ENCODE measurements around the gene ST7. TPM values are rescaled to one million over a fixed set of nuclear protein-coding genes. Genes with fewer than 3 reads are reported as not detected.

ST7 gene
- total and polyA plus RNA-seq, 2 of the 8 experiments (the other 6 are each of a cell fraction or from before 2014, with no cell fraction given) = 16.3 to 18.0 TPM

- Histone ChIP-seq H2BK12ac (ENCODE audit: low read depth, low read length) (no peak overlapping the region), H3K36me3 (ENCODE audit: control insufficient read depth in 2 of 4, insufficient read depth in 4 of 4, low read length in 3 of 4) (no peaks in the 10 kb centered on the region), H3K4me1 (replicated peaks in 1 of 4; ENCODE audit: control insufficient read depth in 3 of 4, insufficient read depth in 4 of 4, low read length in 3 of 4) (no peaks in the 10 kb centered on the region), H3K9me3 (ENCODE audit: insufficient read depth in 2 of 2, low read depth in 1 of 2, low read length in 1 of 2) (no peaks in the 10 kb centered on the region), H3K23ac (ENCODE audit: insufficient read length) (no peak overlapping the region), H3K79me1 (ENCODE audit: low read depth, low read length) (no peaks in the 10 kb centered on the region), H4K20me1 (replicated peaks in 1 of 2; ENCODE audit: control insufficient read depth in 1 of 2, insufficient read depth in 2 of 2, low read length in 2 of 2) (no peaks in the 10 kb centered on the region), H3K14ac (ENCODE audit: insufficient read length) (no peak overlapping the region), H3K4me2 (ENCODE audit: insufficient read depth in 1 of 2, low read depth in 2 of 2, low read length in 2 of 2) (no peak overlapping the region), H2BK20ac (ENCODE audit: low read length) (no peak overlapping the region), H3K56ac (replicated peaks; ENCODE audit: insufficient read length, low read depth, low read length) (no peak overlapping the region), H2BK15ac (ENCODE audit: low read length) (no peak overlapping the region), H2BK5ac (ENCODE audit: low read depth, low read length) (no peak overlapping the region), H2AK5ac (ENCODE audit: low read depth, low read length) (no peak overlapping the region), H2AFZ (ENCODE audit: low read length) (no peak overlapping the region), H3K4me3 (ENCODE audit: extremely low read depth in 1 of 4, insufficient read depth in 2 of 4, low read depth in 3 of 4, low read length in 4 of 4) (no peak overlapping the region), H3K4ac (replicated peaks; ENCODE audit: insufficient read length, low read depth, low read length) (no peak overlapping the region), H3K18ac (ENCODE audit: extremely low read depth, low read length) (no peak overlapping the region), H3K27me3 (replicated peaks in 1 of 4; ENCODE audit: control insufficient read depth in 3 of 4, extremely low read depth in 1 of 4, insufficient read depth in 3 of 4, low read length in 3 of 4) (no peaks in the 10 kb centered on the region; a peak in 1 of 7 replicates), H4K5ac (ENCODE audit: insufficient read length, low read depth, low read length) (no peak overlapping the region), H4K91ac (replicated peaks; ENCODE audit: insufficient read length, low read length) (no peak overlapping the region), H3K27ac (ENCODE audit: low read depth, low read length) (no peak overlapping the region), H3K79me2 (ENCODE audit: control insufficient read depth in 1 of 2, insufficient read depth in 2 of 2, low read length in 2 of 2) (no peaks in the 10 kb centered on the region), H4K8ac (ENCODE audit: extremely low read depth, insufficient read depth, low read length) (no peak overlapping the region), H3K23me2 (ENCODE audit: low read depth, low read length) (no peaks in the 10 kb centered on the region), H2BK120ac (replicated peaks; ENCODE audit: low read depth, low read length) (no peak overlapping the region), H3K9ac (replicated peaks in 1 of 4; ENCODE audit: extremely low read depth in 1 of 4, low read depth in 3 of 4, low read length in 3 of 4) (no peak overlapping the region)
- no peak for DNase-seq (ENCODE audit: low read depth in 1 of 2, low spot score in 2 of 2)
- CTCF ChIA-PET (ENCODE audit: partially characterized antibody) = interaction anchor here (1.0 to 1.6 kb wide), 2 partner anchors 11 to 62 kb away, joined by 3 to 4 read pairs; no protein-coding TSS in a partner anchor
- WGBS, 2 experiments (ENCODE audit: extremely low coverage in 1 of 2, insufficient coverage in 1 of 2, insufficient read length in 1 of 2, insufficient replicate concordance in 2 of 2, low coverage in 1 of 2, low lambda C conversion rate in 2 of 2, missing lambda C conversion rate in 1 of 2) = 87% methylated on average over 4 of the region's 4 CpGs; no CpG with 5 or more reads in 1 of the 2 experiments
- POLR2A ChIA-PET (ENCODE audit: partially characterized antibody) = no interaction called here
- no peak for FAIRE-seq
- TF ChIP-seq TCF12 (IDR thresholded peaks at IDR 0.05; ENCODE audit: low read depth, low read length) (no peak), KDM1A (IDR thresholded peaks at IDR 0.05; ENCODE audit: borderline replicate concordance, low read length) (no peak), CTCF (IDR thresholded peaks at IDR 0.05; ENCODE audit: control extremely low read depth in 1 of 3, insufficient read depth in 1 of 3, low read depth in 1 of 3, low read length in 3 of 3) (no peak), RFX5 (IDR thresholded peaks at IDR 0.05; ENCODE audit: borderline replicate concordance, low read depth, low read length) (no peak), EP300 (IDR thresholded peaks at IDR 0.05; ENCODE audit: borderline replicate concordance in 1 of 2, low read depth in 2 of 2, low read length in 2 of 2) (no peak), SUZ12 (IDR thresholded peaks at IDR 0.05; ENCODE audit: low read length) (no peak), TAF1 (IDR thresholded peaks at IDR 0.05; ENCODE audit: low read depth, low read length) (no peak), ZNF274 (IDR thresholded peaks at IDR 0.05; ENCODE audit: borderline replicate concordance, extremely low read depth, low read length) (no peak), JUN (IDR thresholded peaks at IDR 0.05; ENCODE audit: low read depth, low read length) (no peak), FOSL1 (IDR thresholded peaks at IDR 0.05; ENCODE audit: insufficient read depth, low read depth, low read length) (no peak), SIX5 (IDR thresholded peaks at IDR 0.05; ENCODE audit: low read depth, low read length) (no peak), KDM4A (IDR thresholded peaks at IDR 0.05; ENCODE audit: low read depth, low read length, severe bottlenecking) (no peak)
These were observed 321.6 kb downstream of the ST7 start for GRCh38 chr7:117274951-117275350.

Measured in H1 (cell line).